ENCODE measurements around the gene HGFAC.

HGFAC gene

GRCh38 chr4:3441501-3442459, at the start of gene HGFAC:
Gene HGFAC, plus strand, starts transcription at chr4:3441968. Its CDS starts 34 bp downstream, at chr4:3442002.
- Histone ChIP-seq H3K4me2 (no peak within 1 kb of the TSS), H4K20me1 (ENCODE audit: insufficient read depth) (no peaks in the 10 kb centered on the region), H3K79me2 (ENCODE audit: insufficient read depth, low read depth) (no peaks in the 10 kb centered on the region), H3K4me1 (ENCODE audit: low read depth, poor library complexity, severe bottlenecking) (no peaks in the 10 kb centered on the region), H3K9ac (no peak within 1 kb of the TSS), H3K27ac (no peak within 1 kb of the TSS), H3K27me3 (ENCODE audit: insufficient read depth, low read depth) (peaks cover 3% of the 10 kb centered on the region; the same call in 1 of the 2 replicates), H3K36me3 (ENCODE audit: insufficient read depth) (no peaks in the 10 kb centered on the region), H2AFZ (ENCODE audit: low read depth) (no peak within 1 kb of the TSS), H3K4me3 (IDR thresholded peaks at IDR 0.05; ENCODE audit: insufficient read depth, low read depth, low read length) (no peak within 1 kb of the TSS)
- TF ChIP-seq CTCF (conservative IDR thresholded peaks at IDR 0.05; ENCODE audit: low read depth, low read length) = no peak

GRCh38 chr4:3392321-3392720, 49.4 kb upstream of the HGFAC start:
- Histone ChIP-seq H3K27ac (no peak overlapping the region), H3K4me2 (no peak overlapping the region), H3K27me3 (ENCODE audit: insufficient read depth, low read depth) (no peaks in the 10 kb centered on the region), H3K4me1 (ENCODE audit: low read depth, poor library complexity, severe bottlenecking) (no peaks in the 10 kb centered on the region), H3K79me2 (ENCODE audit: insufficient read depth, low read depth) (no peaks in the 10 kb centered on the region), H3K9ac (no peak overlapping the region), H4K20me1 (ENCODE audit: insufficient read depth) (no peaks in the 10 kb centered on the region), H2AFZ (ENCODE audit: low read depth) (no peak overlapping the region), H3K4me3 (IDR thresholded peaks at IDR 0.05; ENCODE audit: insufficient read depth, low read depth, low read length) (no peak overlapping the region), H3K36me3 (ENCODE audit: insufficient read depth) (no peaks in the 10 kb centered on the region)
- no peak for TF ChIP-seq CTCF (conservative IDR thresholded peaks at IDR 0.05; ENCODE audit: low read depth, low read length)

- Histone ChIP-seq H3K9ac (no peak overlapping the region), H3K4me1 (ENCODE audit: low read depth, poor library complexity, severe bottlenecking) (no peaks in the 10 kb centered on the region), H3K27me3 (ENCODE audit: insufficient read depth, low read depth) (no peaks in the 10 kb centered on the region), H3K36me3 (ENCODE audit: insufficient read depth) (no peaks in the 10 kb centered on the region), H2AFZ (ENCODE audit: low read depth) (no peak overlapping the region), H3K79me2 (ENCODE audit: insufficient read depth, low read depth) (no peaks in the 10 kb centered on the region), H3K4me2 (no peak overlapping the region), H3K4me3 (IDR thresholded peaks at IDR 0.05; ENCODE audit: insufficient read depth, low read depth, low read length) (no peak overlapping the region), H4K20me1 (ENCODE audit: insufficient read depth) (no peaks in the 10 kb centered on the region), H3K27ac (no peak overlapping the region)
- no peak for TF ChIP-seq CTCF (conservative IDR thresholded peaks at IDR 0.05; ENCODE audit: low read depth, low read length)
These were observed 48.6 kb upstream of the HGFAC start for GRCh38 chr4:3393171-3393570.

- Histone ChIP-seq H3K9ac (no peak overlapping the region), H3K4me1 (ENCODE audit: low read depth, poor library complexity, severe bottlenecking) (no peaks in the 10 kb centered on the region), H2AFZ (ENCODE audit: low read depth) (no peak overlapping the region), H3K4me2 (no peak overlapping the region), H4K20me1 (ENCODE audit: insufficient read depth) (no peaks in the 10 kb centered on the region), H3K36me3 (ENCODE audit: insufficient read depth) (no peaks in the 10 kb centered on the region), H3K27me3 (ENCODE audit: insufficient read depth, low read depth) (no peaks in the 10 kb centered on the region), H3K79me2 (ENCODE audit: insufficient read depth, low read depth) (no peaks in the 10 kb centered on the region), H3K4me3 (IDR thresholded peaks at IDR 0.05; ENCODE audit: insufficient read depth, low read depth, low read length) (no peak overlapping the region), H3K27ac (no peak overlapping the region)
- TF ChIP-seq CTCF (conservative IDR thresholded peaks at IDR 0.05; ENCODE audit: low read depth, low read length) = no peak
These were observed 45.2 kb upstream of the HGFAC start for GRCh38 chr4:3396600-3396999.
